Measurements from ENCODE around the gene RAB39A.

DNA sequence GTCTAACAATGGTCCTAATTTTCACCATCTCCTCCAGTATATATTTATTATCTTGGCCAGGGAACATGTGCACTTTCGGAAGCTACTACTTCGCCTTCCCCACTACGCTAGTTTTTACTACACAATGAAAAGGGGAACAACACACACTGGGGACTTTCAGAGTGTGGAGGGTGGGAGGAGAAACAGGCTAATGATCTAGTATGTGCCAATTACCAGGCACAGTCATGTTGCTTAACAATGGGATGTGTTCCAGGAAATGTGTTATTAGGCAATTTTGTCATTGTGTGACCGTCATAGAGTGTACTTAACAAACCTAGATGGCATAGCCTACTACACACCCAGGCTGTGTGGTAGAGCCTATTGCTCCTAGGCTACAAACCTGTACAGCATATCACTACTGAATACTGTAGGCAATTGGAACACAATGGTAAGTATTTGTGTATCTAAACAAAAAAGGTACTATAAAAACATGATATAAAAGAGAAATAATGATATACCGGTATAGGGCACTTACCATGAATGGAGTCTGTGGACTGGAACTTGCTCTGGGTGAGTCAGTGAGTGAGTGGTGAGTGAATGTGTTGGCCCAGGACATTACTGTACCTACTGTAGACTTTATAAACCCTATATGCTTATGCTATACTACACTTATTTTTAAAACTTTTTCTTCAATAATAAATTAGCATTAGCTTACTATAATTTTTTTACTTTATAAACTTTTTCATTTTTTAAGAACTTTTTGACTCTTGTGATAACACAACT is 60.3 kb downstream of the RAB39A start:
- TF ChIP-seq, protein P1, sequence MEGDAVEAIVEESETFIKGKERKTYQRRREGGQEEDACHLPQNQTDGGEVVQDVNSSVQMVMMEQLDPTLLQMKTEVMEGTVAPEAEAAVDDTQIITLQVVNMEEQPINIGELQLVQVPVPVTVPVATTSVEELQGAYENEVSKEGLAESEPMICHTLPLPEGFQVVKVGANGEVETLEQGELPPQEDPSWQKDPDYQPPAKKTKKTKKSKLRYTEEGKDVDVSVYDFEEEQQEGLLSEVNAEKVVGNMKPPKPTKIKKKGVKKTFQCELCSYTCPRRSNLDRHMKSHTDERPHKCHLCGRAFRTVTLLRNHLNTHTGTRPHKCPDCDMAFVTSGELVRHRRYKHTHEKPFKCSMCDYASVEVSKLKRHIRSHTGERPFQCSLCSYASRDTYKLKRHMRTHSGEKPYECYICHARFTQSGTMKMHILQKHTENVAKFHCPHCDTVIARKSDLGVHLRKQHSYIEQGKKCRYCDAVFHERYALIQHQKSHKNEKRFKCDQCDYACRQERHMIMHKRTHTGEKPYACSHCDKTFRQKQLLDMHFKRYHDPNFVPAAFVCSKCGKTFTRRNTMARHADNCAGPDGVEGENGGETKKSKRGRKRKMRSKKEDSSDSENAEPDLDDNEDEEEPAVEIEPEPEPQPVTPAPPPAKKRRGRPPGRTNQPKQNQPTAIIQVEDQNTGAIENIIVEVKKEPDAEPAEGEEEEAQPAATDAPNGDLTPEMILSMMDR (IDR thresholded peaks at IDR 0.05; ENCODE audit: poor library complexity): no peak
- TF ChIP-seq EZH2 (IDR thresholded peaks at IDR 0.05; ENCODE audit: borderline replicate concordance): no peak

All from hepatocyte (in vitro differentiated cells).